ENCODE measurements around the gene AMN.

AMN gene

DNA sequence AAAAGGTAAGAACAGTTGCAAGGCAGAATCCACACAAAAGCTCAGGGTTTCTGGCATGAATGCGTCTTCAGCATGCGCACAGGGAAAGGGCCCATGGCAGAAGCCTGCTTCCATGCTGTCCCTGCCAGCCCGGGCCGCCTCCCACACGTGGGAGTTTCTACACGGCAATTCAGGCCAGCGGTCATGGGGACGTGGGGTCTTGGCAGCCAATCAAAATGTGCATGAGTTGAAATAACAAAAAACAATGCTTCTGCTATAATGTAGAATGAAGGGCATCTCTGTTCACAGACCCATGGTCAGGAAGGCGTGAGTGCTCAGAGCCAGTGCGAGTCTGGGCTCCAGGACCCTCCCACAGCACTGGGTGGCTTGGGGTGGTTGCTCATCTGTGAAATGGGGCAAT lies 28.6 kb downstream of the AMN start:
- Histone ChIP-seq H3K79me2 (ENCODE audit: control insufficient read depth, low read length) (no peaks in the 10 kb centered on the region), H3K4me1 (ENCODE audit: control insufficient read depth, low read length) (peaks cover 37% of the 10 kb centered on the region), H3K36me3 (ENCODE audit: control insufficient read depth, low read length) (no peaks in the 10 kb centered on the region), H4K20me1 (ENCODE audit: control insufficient read depth, insufficient read depth, low read depth, low read length) (no peaks in the 10 kb centered on the region), H3K9me2 (replicated peaks; ENCODE audit: control insufficient read depth, low read length) (no peaks in the 10 kb centered on the region), H3K4me2 (ENCODE audit: low read length) (no peak overlapping the region), H3K27ac (ENCODE audit: low read depth, low read length) (no peak overlapping the region), H3K9me3 (ENCODE audit: control insufficient read depth, insufficient read depth, low read length) (no peaks in the 10 kb centered on the region), H3F3A (ENCODE audit: control insufficient read depth, insufficient read depth) (peaks cover 6% of the 10 kb centered on the region; the same call in 1 of the 2 replicates), H3K27me3 (ENCODE audit: control insufficient read depth, low read length) (no peaks in the 10 kb centered on the region), H3K4me3 (ENCODE audit: low read length) (no peak overlapping the region)
- TF ChIP-seq, protein P1, sequence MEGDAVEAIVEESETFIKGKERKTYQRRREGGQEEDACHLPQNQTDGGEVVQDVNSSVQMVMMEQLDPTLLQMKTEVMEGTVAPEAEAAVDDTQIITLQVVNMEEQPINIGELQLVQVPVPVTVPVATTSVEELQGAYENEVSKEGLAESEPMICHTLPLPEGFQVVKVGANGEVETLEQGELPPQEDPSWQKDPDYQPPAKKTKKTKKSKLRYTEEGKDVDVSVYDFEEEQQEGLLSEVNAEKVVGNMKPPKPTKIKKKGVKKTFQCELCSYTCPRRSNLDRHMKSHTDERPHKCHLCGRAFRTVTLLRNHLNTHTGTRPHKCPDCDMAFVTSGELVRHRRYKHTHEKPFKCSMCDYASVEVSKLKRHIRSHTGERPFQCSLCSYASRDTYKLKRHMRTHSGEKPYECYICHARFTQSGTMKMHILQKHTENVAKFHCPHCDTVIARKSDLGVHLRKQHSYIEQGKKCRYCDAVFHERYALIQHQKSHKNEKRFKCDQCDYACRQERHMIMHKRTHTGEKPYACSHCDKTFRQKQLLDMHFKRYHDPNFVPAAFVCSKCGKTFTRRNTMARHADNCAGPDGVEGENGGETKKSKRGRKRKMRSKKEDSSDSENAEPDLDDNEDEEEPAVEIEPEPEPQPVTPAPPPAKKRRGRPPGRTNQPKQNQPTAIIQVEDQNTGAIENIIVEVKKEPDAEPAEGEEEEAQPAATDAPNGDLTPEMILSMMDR (IDR thresholded peaks at IDR 0.05; ENCODE audit: low read depth, low read length, poor library complexity, severe bottlenecking), result no peak
- TF ChIP-seq EZH2phosphoT487 (IDR thresholded peaks at IDR 0.05; ENCODE audit: borderline replicate concordance, low read length), result no peak

DNA sequence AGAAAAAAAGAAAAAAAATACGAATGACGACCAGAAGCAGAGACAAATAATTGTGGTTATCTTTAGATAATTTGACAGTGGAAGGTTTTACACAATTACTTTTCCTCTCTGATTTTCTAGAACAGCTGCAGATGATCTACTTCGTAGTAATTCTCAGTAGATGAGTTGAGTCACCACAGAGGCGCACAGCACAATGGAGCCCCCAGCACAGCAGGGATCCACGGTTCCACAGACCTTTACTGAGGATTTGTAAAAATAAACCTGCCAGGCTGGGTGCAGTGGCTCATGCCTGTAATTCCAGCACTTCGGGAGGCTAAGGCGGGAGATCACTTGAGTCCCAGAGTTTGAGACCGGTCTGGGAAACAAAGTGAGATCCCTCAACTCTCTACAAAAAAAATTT lies 29.3 kb downstream of the AMN start:
- Histone ChIP-seq H3F3A (ENCODE audit: control insufficient read depth, insufficient read depth) (peaks cover 6% of the 10 kb centered on the region; the same call in 1 of the 2 replicates), H3K27me3 (ENCODE audit: control insufficient read depth, low read length) (no peaks in the 10 kb centered on the region), H3K27ac (ENCODE audit: low read depth, low read length) (no peak overlapping the region), H4K20me1 (ENCODE audit: control insufficient read depth, insufficient read depth, low read depth, low read length) (no peaks in the 10 kb centered on the region), H3K4me2 (ENCODE audit: low read length) (no peak overlapping the region), H3K9me2 (replicated peaks; ENCODE audit: control insufficient read depth, low read length) (no peaks in the 10 kb centered on the region), H3K79me2 (ENCODE audit: control insufficient read depth, low read length) (no peaks in the 10 kb centered on the region), H3K9me3 (ENCODE audit: control insufficient read depth, insufficient read depth, low read length) (no peaks in the 10 kb centered on the region), H3K36me3 (ENCODE audit: control insufficient read depth, low read length) (no peaks in the 10 kb centered on the region), H3K4me3 (ENCODE audit: low read length) (no peak overlapping the region), H3K4me1 (ENCODE audit: control insufficient read depth, low read length) (peaks cover 29% of the 10 kb centered on the region)
- TF ChIP-seq EZH2phosphoT487 (IDR thresholded peaks at IDR 0.05; ENCODE audit: borderline replicate concordance, low read length), result no peak
- TF ChIP-seq, protein P1 (IDR thresholded peaks at IDR 0.05; ENCODE audit: low read depth, low read length, poor library complexity, severe bottlenecking), result no peak

DNA sequence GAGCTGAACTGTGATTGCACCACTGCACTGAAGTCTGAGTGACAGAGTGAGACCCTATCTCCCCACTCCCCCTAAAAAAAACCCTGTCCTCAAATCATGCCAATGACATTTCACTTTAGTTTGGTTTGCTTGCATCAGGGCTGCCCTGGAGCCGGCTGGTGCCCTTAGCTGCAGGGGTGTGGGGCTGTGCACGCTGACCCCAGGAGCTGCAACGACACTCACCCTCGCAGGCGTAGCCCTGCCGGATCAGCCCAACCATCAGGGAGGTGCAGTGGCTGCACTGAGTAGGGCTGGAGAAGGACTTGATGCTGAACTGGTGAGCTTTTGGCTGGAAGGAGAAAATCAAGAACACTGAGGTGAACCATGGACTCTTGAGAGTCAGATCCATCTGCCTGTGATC lies 29.8 kb downstream of the AMN start:
- H3K9me3 ChIP-seq (ENCODE audit: control insufficient read depth, insufficient read depth, low read length), result no peaks in the 10 kb centered on the region
- no peak overlapping the region for H3K4me3 ChIP-seq (ENCODE audit: low read length)
- H3K36me3 ChIP-seq (ENCODE audit: control insufficient read depth, low read length), result no peaks in the 10 kb centered on the region
- no peaks in the 10 kb centered on the region for H3K79me2 ChIP-seq (ENCODE audit: control insufficient read depth, low read length)
- no peaks in the 10 kb centered on the region for H3K9me2 ChIP-seq (replicated peaks; ENCODE audit: control insufficient read depth, low read length)
- TF ChIP-seq EZH2phosphoT487 (IDR thresholded peaks at IDR 0.05; ENCODE audit: borderline replicate concordance, low read length), result no peak
- TF ChIP-seq, protein P1 (IDR thresholded peaks at IDR 0.05; ENCODE audit: low read depth, low read length, poor library complexity, severe bottlenecking), result no peak
- no peaks in the 10 kb centered on the region for H3K27me3 ChIP-seq (ENCODE audit: control insufficient read depth, low read length)
- no peak overlapping the region for H3K27ac ChIP-seq (ENCODE audit: low read depth, low read length)
- H3F3A ChIP-seq (ENCODE audit: control insufficient read depth, insufficient read depth), result 0 out of 2 replicates have a peak, but pooled peaks cover 2% of the 10 kb centered on the region
- H3K4me2 ChIP-seq (ENCODE audit: low read length), result no peak overlapping the region
- H3K4me1 ChIP-seq (ENCODE audit: control insufficient read depth, low read length), result peaks cover 24% of the 10 kb centered on the region
- H4K20me1 ChIP-seq (ENCODE audit: control insufficient read depth, insufficient read depth, low read depth, low read length), result no peaks in the 10 kb centered on the region

Data from DOHH2 (cell line).